ENCODE measurements around the gene HES6.

HES6 gene

GRCh38 chr2:238281826-238282480, 42.1 kb upstream of the HES6 start:
- TF ChIP-seq CTBP1 (IDR thresholded peaks at IDR 0.05; ENCODE audit: borderline replicate concordance) (no peak), FOXM1 (IDR thresholded peaks at IDR 0.05; ENCODE audit: borderline replicate concordance) (no peak), ARNT (IDR thresholded peaks at IDR 0.05) (no peak), BHLHE40 (IDR thresholded peaks at IDR 0.05; ENCODE audit: borderline replicate concordance) (no peak), SP1 (IDR thresholded peaks at IDR 0.05) (no peak), NFRKB (IDR thresholded peaks at IDR 0.05) (no peak), LEF1 (IDR thresholded peaks at IDR 0.05; ENCODE audit: borderline replicate concordance) (no peak), ZNF384 (IDR thresholded peaks at IDR 0.05) (no peak), L3MBTL2 (conservative IDR thresholded peaks at IDR 0.05) (no peak), FOXA1 (IDR thresholded peaks at IDR 0.05) (no peak), FOXK2 (IDR thresholded peaks at IDR 0.05) (no peak), PKNOX1 (IDR thresholded peaks at IDR 0.05) (no peak), ELF4 (IDR thresholded peaks at IDR 0.05) (no peak), HDGF (IDR thresholded peaks at IDR 0.05; ENCODE audit: borderline replicate concordance) (no peak), SUZ12 (IDR thresholded peaks at IDR 0.05) (no peak), TARDBP (IDR thresholded peaks at IDR 0.05) (no peak)
- CTCF ChIA-PET: no interaction called here
- DNase-seq (ENCODE audit: extremely low spot score): no peak

GRCh38 chr2:238280083-238280825, 40.4 kb upstream of the HES6 start:
- ChIA-PET CTCF (no interaction called here), POLR2A (no interaction called here)
- DNase-seq (ENCODE audit: extremely low spot score): no peak
- TF ChIP-seq ELF4 (IDR thresholded peaks at IDR 0.05) (no peak), BHLHE40 (IDR thresholded peaks at IDR 0.05; ENCODE audit: borderline replicate concordance) (no peak), SP1 (IDR thresholded peaks at IDR 0.05) (no peak), CTBP1 (IDR thresholded peaks at IDR 0.05; ENCODE audit: borderline replicate concordance) (no peak), SUZ12 (IDR thresholded peaks at IDR 0.05) (no peak), FOXM1 (IDR thresholded peaks at IDR 0.05; ENCODE audit: borderline replicate concordance) (no peak), NFRKB (IDR thresholded peaks at IDR 0.05) (no peak), FOXK2 (IDR thresholded peaks at IDR 0.05) (no peak), ZNF384 (IDR thresholded peaks at IDR 0.05) (no peak), LEF1 (IDR thresholded peaks at IDR 0.05; ENCODE audit: borderline replicate concordance) (no peak), L3MBTL2 (conservative IDR thresholded peaks at IDR 0.05) (no peak), HDGF (IDR thresholded peaks at IDR 0.05; ENCODE audit: borderline replicate concordance) (no peak), ARNT (IDR thresholded peaks at IDR 0.05) (no peak), FOXA1 (IDR thresholded peaks at IDR 0.05) (no peak), TARDBP (IDR thresholded peaks at IDR 0.05) (no peak), PKNOX1 (IDR thresholded peaks at IDR 0.05) (no peak)

More at GRCh38 chr2:238281826-238282480, 42.1 kb upstream of the HES6 start:
- POLR2A ChIA-PET: no interaction called here

- POLR2A ChIA-PET: no interaction called here
- TF ChIP-seq LEF1 (IDR thresholded peaks at IDR 0.05; ENCODE audit: borderline replicate concordance): no peak
- no peak for DNase-seq (ENCODE audit: extremely low spot score)
- CTCF ChIA-PET: no interaction called here
These were observed 39.5 kb upstream of the HES6 start for GRCh38 chr2:238279324-238279682.

GRCh38 chr2:238278626-238279323, 38.9 kb upstream of the HES6 start:
- ChIA-PET CTCF (interaction anchor here (0.5 to 1.3 kb wide), 3 partner anchors 14 to 178 kb away, joined by 3 to 5 read pairs (median 4); partner anchors contain the start of gene ESPNL), POLR2A (no interaction called here)
- TF ChIP-seq SUZ12 (IDR thresholded peaks at IDR 0.05) (no peak), L3MBTL2 (conservative IDR thresholded peaks at IDR 0.05) (no peak), HDGF (IDR thresholded peaks at IDR 0.05; ENCODE audit: borderline replicate concordance) (no peak), SP1 (IDR thresholded peaks at IDR 0.05) (no peak), PKNOX1 (IDR thresholded peaks at IDR 0.05) (no peak), ARNT (IDR thresholded peaks at IDR 0.05) (no peak), NFRKB (IDR thresholded peaks at IDR 0.05) (no peak), CTBP1 (IDR thresholded peaks at IDR 0.05; ENCODE audit: borderline replicate concordance) (no peak), FOXA1 (IDR thresholded peaks at IDR 0.05) (no peak), ELF4 (IDR thresholded peaks at IDR 0.05) (no peak), ZNF384 (IDR thresholded peaks at IDR 0.05) (no peak), FOXK2 (IDR thresholded peaks at IDR 0.05) (no peak), BHLHE40 (IDR thresholded peaks at IDR 0.05; ENCODE audit: borderline replicate concordance) (no peak), FOXM1 (IDR thresholded peaks at IDR 0.05; ENCODE audit: borderline replicate concordance) (no peak), LEF1 (IDR thresholded peaks at IDR 0.05; ENCODE audit: borderline replicate concordance) (no peak)
- DNase-seq (ENCODE audit: extremely low spot score): no peak

- POLR2A ChIA-PET: no interaction called here
- CTCF ChIA-PET: interaction anchor here (1.3 kb wide), 1 partner anchor 13 kb away, joined by 5 read pairs; no protein-coding TSS in a partner anchor
- no peak for TF ChIP-seq TARDBP (IDR thresholded peaks at IDR 0.05)
- TF ChIP-seq FOXA1 (IDR thresholded peaks at IDR 0.05): no peak
- TF ChIP-seq FOXK2 (IDR thresholded peaks at IDR 0.05): no peak
- TF ChIP-seq PKNOX1 (IDR thresholded peaks at IDR 0.05): no peak
- no peak for TF ChIP-seq LEF1 (IDR thresholded peaks at IDR 0.05; ENCODE audit: borderline replicate concordance)
- TF ChIP-seq CTBP1 (IDR thresholded peaks at IDR 0.05; ENCODE audit: borderline replicate concordance): no peak
- peak; percentile 48 for DNase-seq (ENCODE audit: extremely low spot score)
These were observed 37.9 kb upstream of the HES6 start for GRCh38 chr2:238277695-238278094.

Measured in HEK293T (cell line).